ENCODE results near the gene FGF14.

Gene FGF14

GRCh38 chr13:101747039-101747438 is 654.8 kb downstream of the FGF14 start:
- Histone ChIP-seq H3K27me3 (ENCODE audit: insufficient read depth, low read length) (no peaks in the 10 kb centered on the region), H3K4me3 (ENCODE audit: low read length) (no peak overlapping the region), H3K9ac (ENCODE audit: low read depth, low read length) (no peak overlapping the region), H3K36me3 (ENCODE audit: insufficient read depth, low read depth, low read length) (no peaks in the 10 kb centered on the region), H3K9me3 (ENCODE audit: insufficient read depth, low read depth, low read length) (no peaks in the 10 kb centered on the region), H3K27ac (ENCODE audit: low read length) (no peak overlapping the region), H3K4me1 (ENCODE audit: insufficient read depth, low read length) (no peaks in the 10 kb centered on the region)

- Histone ChIP-seq H3K36me3 (ENCODE audit: insufficient read depth, low read depth, low read length) (no peaks in the 10 kb centered on the region), H3K9ac (ENCODE audit: low read depth, low read length) (no peak overlapping the region), H3K27ac (ENCODE audit: low read length) (no peak overlapping the region), H3K9me3 (ENCODE audit: insufficient read depth, low read depth, low read length) (no peaks in the 10 kb centered on the region), H3K4me1 (ENCODE audit: insufficient read depth, low read length) (peaks cover 5% of the 10 kb centered on the region; the same call in 1 of the 2 replicates), H3K27me3 (ENCODE audit: insufficient read depth, low read length) (no peaks in the 10 kb centered on the region), H3K4me3 (ENCODE audit: low read length) (no peak overlapping the region)
Measured at GRCh38 chr13:101746513-101746912, 655.3 kb downstream of the FGF14 start.

- H3K9ac ChIP-seq (ENCODE audit: low read depth, low read length) = no peak overlapping the region
- no peak overlapping the region for H3K4me3 ChIP-seq (ENCODE audit: low read length)
- no peaks in the 10 kb centered on the region for H3K9me3 ChIP-seq (ENCODE audit: insufficient read depth, low read depth, low read length)
- H3K4me1 ChIP-seq (ENCODE audit: insufficient read depth, low read length) = peaks cover 5% of the 10 kb centered on the region; the same call in 1 of the 2 replicates
- no peaks in the 10 kb centered on the region for H3K36me3 ChIP-seq (ENCODE audit: insufficient read depth, low read depth, low read length)
- H3K27me3 ChIP-seq (ENCODE audit: insufficient read depth, low read length) = no peaks in the 10 kb centered on the region
- H3K27ac ChIP-seq (ENCODE audit: low read length) = no peak overlapping the region
Measured at GRCh38 chr13:101739382-101740178, 662.3 kb downstream of the FGF14 start.

- Histone ChIP-seq H3K27ac (ENCODE audit: low read length) (no peak overlapping the region), H3K4me1 (ENCODE audit: insufficient read depth, low read length) (peaks cover 5% of the 10 kb centered on the region; the same call in 1 of the 2 replicates), H3K27me3 (ENCODE audit: insufficient read depth, low read length) (no peaks in the 10 kb centered on the region), H3K4me3 (ENCODE audit: low read length) (no peak overlapping the region), H3K9ac (ENCODE audit: low read depth, low read length) (no peak overlapping the region), H3K9me3 (ENCODE audit: insufficient read depth, low read depth, low read length) (no peaks in the 10 kb centered on the region), H3K36me3 (ENCODE audit: insufficient read depth, low read depth, low read length) (no peaks in the 10 kb centered on the region)
Measured at GRCh38 chr13:101738336-101738735, 663.5 kb downstream of the FGF14 start.

- no peaks in the 10 kb centered on the region for H3K9me3 ChIP-seq (ENCODE audit: insufficient read depth, low read depth, low read length)
- no peak overlapping the region for H3K27ac ChIP-seq (ENCODE audit: low read length)
- H3K4me3 ChIP-seq (ENCODE audit: low read length) = no peak overlapping the region
- no peak overlapping the region for H3K9ac ChIP-seq (ENCODE audit: low read depth, low read length)
- peaks cover under 1% of the 10 kb centered on the region; the same call in 1 of the 2 replicates for H3K4me1 ChIP-seq (ENCODE audit: insufficient read depth, low read length)
- no peaks in the 10 kb centered on the region for H3K36me3 ChIP-seq (ENCODE audit: insufficient read depth, low read depth, low read length)
- no peaks in the 10 kb centered on the region for H3K27me3 ChIP-seq (ENCODE audit: insufficient read depth, low read length)
Measured at GRCh38 chr13:101736566-101736965, 665.3 kb downstream of the FGF14 start.

DNA sequence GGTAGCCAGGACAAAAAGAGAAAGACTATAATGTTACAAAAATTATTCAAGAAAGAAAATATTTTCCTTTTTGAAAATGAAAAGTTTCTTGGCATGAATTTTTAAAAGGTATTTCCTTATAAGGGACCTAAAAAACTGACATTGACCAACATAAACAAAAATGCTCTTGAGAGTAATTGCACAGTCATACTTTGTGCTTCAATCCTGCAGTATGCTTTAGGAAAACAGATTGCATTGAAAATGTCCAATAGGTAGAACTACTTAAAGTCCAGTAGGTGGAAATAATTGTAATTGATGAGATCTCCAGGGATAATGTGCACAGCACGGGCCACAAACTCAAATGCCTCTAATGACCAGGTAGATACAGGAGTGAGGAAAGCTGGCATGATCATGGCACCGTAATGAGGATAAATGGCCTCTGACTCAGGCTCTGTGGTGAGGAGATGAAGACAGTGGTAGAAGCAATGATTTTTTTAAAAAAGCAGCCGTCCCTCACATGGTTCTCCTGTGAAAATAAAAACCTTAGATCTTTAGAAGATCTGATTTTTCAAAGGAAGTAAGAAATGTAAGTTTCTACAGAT is 671.3 kb downstream of the FGF14 start:
- H3K4me3 ChIP-seq (ENCODE audit: low read length) = no peak overlapping the region
- no peaks in the 10 kb centered on the region for H3K9me3 ChIP-seq (ENCODE audit: insufficient read depth, low read depth, low read length)
- H3K4me1 ChIP-seq (ENCODE audit: insufficient read depth, low read length) = no peaks in the 10 kb centered on the region
- H3K36me3 ChIP-seq (ENCODE audit: insufficient read depth, low read depth, low read length) = no peaks in the 10 kb centered on the region
- H3K27me3 ChIP-seq (ENCODE audit: insufficient read depth, low read length) = no peaks in the 10 kb centered on the region
- H3K27ac ChIP-seq (ENCODE audit: low read length) = no peak overlapping the region
- H3K9ac ChIP-seq (ENCODE audit: low read depth, low read length) = no peak overlapping the region

GRCh38 chr13:101728615-101729014 is 673.2 kb downstream of the FGF14 start:
- no peaks in the 10 kb centered on the region for H3K36me3 ChIP-seq (ENCODE audit: insufficient read depth, low read depth, low read length)
- H3K9me3 ChIP-seq (ENCODE audit: insufficient read depth, low read depth, low read length) = no peaks in the 10 kb centered on the region
- no peak overlapping the region for H3K27ac ChIP-seq (ENCODE audit: low read length)
- H3K9ac ChIP-seq (ENCODE audit: low read depth, low read length) = no peak overlapping the region
- H3K4me3 ChIP-seq (ENCODE audit: low read length) = no peak overlapping the region
- no peaks in the 10 kb centered on the region for H3K4me1 ChIP-seq (ENCODE audit: insufficient read depth, low read length)
- no peaks in the 10 kb centered on the region for H3K27me3 ChIP-seq (ENCODE audit: insufficient read depth, low read length)

GRCh38 chr13:101728021-101728420 is 673.8 kb downstream of the FGF14 start:
- Histone ChIP-seq H3K27me3 (ENCODE audit: insufficient read depth, low read length) (no peaks in the 10 kb centered on the region), H3K9ac (ENCODE audit: low read depth, low read length) (no peak overlapping the region), H3K9me3 (ENCODE audit: insufficient read depth, low read depth, low read length) (no peaks in the 10 kb centered on the region), H3K36me3 (ENCODE audit: insufficient read depth, low read depth, low read length) (no peaks in the 10 kb centered on the region), H3K4me1 (ENCODE audit: insufficient read depth, low read length) (no peaks in the 10 kb centered on the region), H3K27ac (ENCODE audit: low read length) (no peak overlapping the region), H3K4me3 (ENCODE audit: low read length) (no peak overlapping the region)

DNA sequence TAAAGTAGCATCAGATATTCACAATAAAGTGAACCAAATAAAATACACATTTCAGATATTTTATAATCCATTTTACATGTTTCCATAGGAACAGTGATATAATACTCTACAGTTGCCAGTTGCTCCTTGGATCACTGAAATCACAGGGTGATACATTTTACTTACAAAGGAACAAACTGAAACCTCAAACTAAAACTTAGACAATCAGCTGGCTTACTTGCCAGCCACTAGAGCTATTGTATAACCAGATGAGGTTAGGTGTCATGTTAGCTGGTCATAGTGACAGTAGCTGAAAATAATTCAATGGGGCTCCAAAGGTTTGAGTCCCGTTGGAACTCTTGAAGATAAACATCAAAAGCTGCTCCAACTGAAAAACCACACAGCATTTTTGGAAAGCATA is 674.7 kb downstream of the FGF14 start:
- Histone ChIP-seq H3K27me3 (ENCODE audit: insufficient read depth, low read length) (no peaks in the 10 kb centered on the region), H3K27ac (ENCODE audit: low read length) (no peak overlapping the region), H3K9me3 (ENCODE audit: insufficient read depth, low read depth, low read length) (no peaks in the 10 kb centered on the region), H3K9ac (ENCODE audit: low read depth, low read length) (no peak overlapping the region), H3K4me1 (ENCODE audit: insufficient read depth, low read length) (no peaks in the 10 kb centered on the region), H3K4me3 (ENCODE audit: low read length) (no peak overlapping the region), H3K36me3 (ENCODE audit: insufficient read depth, low read depth, low read length) (no peaks in the 10 kb centered on the region)

GRCh38 chr13:101726681-101727080 is 675.2 kb downstream of the FGF14 start:
- no peaks in the 10 kb centered on the region for H3K36me3 ChIP-seq (ENCODE audit: insufficient read depth, low read depth, low read length)
- no peak overlapping the region for H3K4me3 ChIP-seq (ENCODE audit: low read length)
- H3K4me1 ChIP-seq (ENCODE audit: insufficient read depth, low read length) = no peaks in the 10 kb centered on the region
- H3K27ac ChIP-seq (ENCODE audit: low read length) = no peak overlapping the region
- H3K9me3 ChIP-seq (ENCODE audit: insufficient read depth, low read depth, low read length) = no peaks in the 10 kb centered on the region
- H3K9ac ChIP-seq (ENCODE audit: low read depth, low read length) = no peak overlapping the region
- H3K27me3 ChIP-seq (ENCODE audit: insufficient read depth, low read length) = no peaks in the 10 kb centered on the region

DNA sequence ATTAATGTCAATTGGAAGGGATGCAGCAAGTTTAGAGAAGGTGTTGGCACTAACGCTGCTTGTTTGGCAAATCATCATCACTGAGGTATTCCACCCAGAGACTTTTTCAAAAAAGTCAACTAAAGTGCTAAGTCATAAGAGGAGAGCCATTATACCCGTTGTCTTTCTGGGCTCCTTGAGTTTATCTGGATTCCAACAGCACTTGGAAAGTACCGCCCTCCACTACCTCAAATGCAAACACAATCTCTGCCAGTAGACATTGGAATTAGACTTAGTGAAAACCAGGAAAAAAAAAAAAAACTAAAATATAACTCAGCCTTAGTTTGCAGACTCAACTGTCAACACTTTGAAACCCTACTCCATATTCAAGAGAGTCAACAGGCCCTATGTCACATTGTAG is 683.4 kb downstream of the FGF14 start:
- Histone ChIP-seq H3K9ac (ENCODE audit: low read depth, low read length) (no peak overlapping the region), H3K36me3 (ENCODE audit: insufficient read depth, low read depth, low read length) (no peaks in the 10 kb centered on the region), H3K4me3 (ENCODE audit: low read length) (no peak overlapping the region), H3K4me1 (ENCODE audit: insufficient read depth, low read length) (no peaks in the 10 kb centered on the region), H3K9me3 (ENCODE audit: insufficient read depth, low read depth, low read length) (no peaks in the 10 kb centered on the region), H3K27me3 (ENCODE audit: insufficient read depth, low read length) (no peaks in the 10 kb centered on the region), H3K27ac (ENCODE audit: low read length) (no peak overlapping the region)

- Histone ChIP-seq H3K4me3 (ENCODE audit: low read length) (no peak overlapping the region), H3K4me1 (ENCODE audit: insufficient read depth, low read length) (no peaks in the 10 kb centered on the region), H3K36me3 (ENCODE audit: insufficient read depth, low read depth, low read length) (no peaks in the 10 kb centered on the region)
Measured at GRCh38 chr13:101717353-101717752, 684.5 kb downstream of the FGF14 start.

More at GRCh38 chr13:101717353-101717752, 684.5 kb downstream of the FGF14 start:
- no peaks in the 10 kb centered on the region for H3K9me3 ChIP-seq (ENCODE audit: insufficient read depth, low read depth, low read length)
- no peak overlapping the region for H3K9ac ChIP-seq (ENCODE audit: low read depth, low read length)
- H3K27ac ChIP-seq (ENCODE audit: low read length) = no peak overlapping the region
- H3K27me3 ChIP-seq (ENCODE audit: insufficient read depth, low read length) = no peaks in the 10 kb centered on the region
